Fibroblast of lung (primary cell): Measurements from ENCODE around the gene RNF34.

Experiments used
- CTCF ChIP-seq, 2 donors: IDR thresholded peaks in 1 of 2; conservative IDR thresholded peaks in 1 of 2; 1 replicate in 1 of 2; 2 replicates in 1 of 2; pipeline ENCODE4 v1.5.1; 2011 to 2012; ENCODE audit warnings: low read length in 2 of 2, control low read depth in 1 of 2, inconsistent platforms in 1 of 2, low read depth in 1 of 2, mild to moderate bottlenecking in 1 of 2
- EZH2 ChIP-seq: IDR thresholded peaks from 2 replicates; pipeline ENCODE4 v1.5.1; 2012; ENCODE audit warnings: low read length, control low read depth, mild to moderate bottlenecking; ENCODE audit errors: missing control alignments

GRCh38 chr12:121371404-121371803 lies 28.5 kb upstream of the RNF34 start:
- TF ChIP-seq CTCF (conservative IDR thresholded peaks at IDR 0.05 in 1 of 2, IDR thresholded peaks at IDR 0.05 in 1 of 2; ENCODE audit: low read depth in 1 of 2, low read length in 2 of 2) (no peak), EZH2 (no peak)
